OCI-LY3 (cell line): ENCODE data around the gene CCSER2.
A peak's percentile ranks its signal among the peaks of the same experiment; 100 is the strongest.

ENCODE experiments used
- H2AFZ ChIP-seq: fragments of 200-600, 300-600 bp; shearing (Covaris generic); 2 replicates; pipeline ENCODE4 v1.6.0; 2014; ENCODE audit warnings: antibody characterized with exemption, low read depth, low read length
- H3K27ac ChIP-seq: fragments of 200-600, 300-600 bp; sonication (generic); 2 replicates; pipeline ENCODE4 v1.5.1; 2014; ENCODE audit warnings: mild to moderate bottlenecking, low read length, moderate library complexity, mixed read lengths
- H3K27me3 ChIP-seq: fragments of 200-600, 300-600 bp; sonication (generic); 2 replicates; pipeline ENCODE4 v1.6.1; 2014; ENCODE audit warnings: low read depth, low read length, mixed read lengths
- H3K36me3 ChIP-seq: fragments of 200-600, 300-600 bp; sonication (generic); replicated peaks from 2 replicates; pipeline ENCODE3; 2014; ENCODE audit warnings: low read depth, low read length, mixed read lengths
- H3K4me1 ChIP-seq: fragments of 300-600, 200-600 bp; sonication (generic); 2 replicates; pipeline ENCODE4 v1.6.1; 2014; ENCODE audit warnings: low read length, mixed read lengths
- H3K4me2 ChIP-seq: fragments of 200-600, 300-600 bp; sonication (generic); 2 replicates; pipeline ENCODE4 v1.6.1; 2014; ENCODE audit warnings: low read length, mixed read lengths
- H3K4me3 ChIP-seq: fragments of 300-600, 200-600 bp; sonication (generic); 2 replicates; pipeline ENCODE4 v1.5.1; 2014; ENCODE audit warnings: antibody characterized with exemption, mild to moderate bottlenecking, low read length, moderate library complexity
- H3K79me2 ChIP-seq: fragments of 300-600, 200-600 bp; shearing (Covaris generic); 2 replicates; pipeline ENCODE4 v1.6.1; 2014; ENCODE audit warnings: mild to moderate bottlenecking, low read length, mixed read lengths
- H3K9ac ChIP-seq: fragments of 300-600, 200-600 bp; shearing (Covaris generic); 2 replicates; pipeline ENCODE4 v1.6.0; 2014; ENCODE audit warnings: mild to moderate bottlenecking, low read length, moderate library complexity
- H3K9me3 ChIP-seq: fragments of 200-600, 300-600 bp; shearing (Covaris generic); 2 replicates; pipeline ENCODE4 v1.6.1; 2014; ENCODE audit warnings: low read length, mixed read lengths; ENCODE audit not compliant: insufficient read depth
- H4K20me1 ChIP-seq: fragments of 200-600, 300-600 bp; sonication (generic); 2 replicates; pipeline ENCODE4 v1.6.1; 2016; ENCODE audit warnings: low read length, mixed read lengths; ENCODE audit not compliant: insufficient read depth
- EZH2phosphoT487 ChIP-seq: fragments of 200-600 bp; shearing (Covaris generic); IDR thresholded peaks from 2 replicates; pipeline ENCODE4 v1.6.1; 2018; ENCODE audit warnings: antibody characterized with exemption, mixed run types, low read depth
- TF ChIP-seq, protein P1 (sequence below): fragments of 200-600, 300-600 bp; sonication (generic); IDR thresholded peaks from 2 replicates; pipeline ENCODE4 v1.5.1; 2014; ENCODE audit warnings: antibody characterized with exemption, low read length, low read depth

Gene CCSER2

DNA sequence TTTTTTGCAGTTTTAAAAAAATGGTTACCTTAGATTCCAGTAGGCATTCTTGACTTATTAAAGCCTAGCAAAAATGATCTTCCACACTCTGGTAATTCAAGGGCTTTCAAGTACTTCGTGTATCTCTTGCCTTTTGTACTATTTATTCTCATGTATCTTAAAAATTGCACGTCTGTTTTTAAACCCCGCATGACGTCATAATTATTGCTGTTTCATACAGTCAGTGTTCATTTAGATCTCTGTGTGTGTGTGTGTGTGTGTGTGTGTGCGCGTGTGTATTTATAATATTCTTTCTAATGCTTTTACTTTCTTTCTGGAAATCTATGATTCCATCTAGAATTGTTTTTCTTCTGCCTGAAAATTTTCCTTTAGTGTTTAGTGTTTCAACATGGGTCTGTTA, 234.2 kb downstream of the CCSER2 start:
- no peak for TF ChIP-seq EZH2phosphoT487
- TF ChIP-seq, protein P1, sequence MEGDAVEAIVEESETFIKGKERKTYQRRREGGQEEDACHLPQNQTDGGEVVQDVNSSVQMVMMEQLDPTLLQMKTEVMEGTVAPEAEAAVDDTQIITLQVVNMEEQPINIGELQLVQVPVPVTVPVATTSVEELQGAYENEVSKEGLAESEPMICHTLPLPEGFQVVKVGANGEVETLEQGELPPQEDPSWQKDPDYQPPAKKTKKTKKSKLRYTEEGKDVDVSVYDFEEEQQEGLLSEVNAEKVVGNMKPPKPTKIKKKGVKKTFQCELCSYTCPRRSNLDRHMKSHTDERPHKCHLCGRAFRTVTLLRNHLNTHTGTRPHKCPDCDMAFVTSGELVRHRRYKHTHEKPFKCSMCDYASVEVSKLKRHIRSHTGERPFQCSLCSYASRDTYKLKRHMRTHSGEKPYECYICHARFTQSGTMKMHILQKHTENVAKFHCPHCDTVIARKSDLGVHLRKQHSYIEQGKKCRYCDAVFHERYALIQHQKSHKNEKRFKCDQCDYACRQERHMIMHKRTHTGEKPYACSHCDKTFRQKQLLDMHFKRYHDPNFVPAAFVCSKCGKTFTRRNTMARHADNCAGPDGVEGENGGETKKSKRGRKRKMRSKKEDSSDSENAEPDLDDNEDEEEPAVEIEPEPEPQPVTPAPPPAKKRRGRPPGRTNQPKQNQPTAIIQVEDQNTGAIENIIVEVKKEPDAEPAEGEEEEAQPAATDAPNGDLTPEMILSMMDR: no peak
- H3K27ac ChIP-seq: no peak overlapping the region
- H2AFZ ChIP-seq: no peak overlapping the region
- H3K79me2 ChIP-seq: no peaks in the 10 kb centered on the region
- H3K4me2 ChIP-seq: no peak overlapping the region
- no peaks in the 10 kb centered on the region for H3K9me3 ChIP-seq
- peaks cover 12% of the 10 kb centered on the region for H3K27me3 ChIP-seq
- H4K20me1 ChIP-seq: no peaks in the 10 kb centered on the region
- H3K4me3 ChIP-seq: no peak overlapping the region
- H3K36me3 ChIP-seq: no peaks in the 10 kb centered on the region
- no peak overlapping the region for H3K9ac ChIP-seq
- peaks cover 18% of the 10 kb centered on the region for H3K4me1 ChIP-seq

DNA sequence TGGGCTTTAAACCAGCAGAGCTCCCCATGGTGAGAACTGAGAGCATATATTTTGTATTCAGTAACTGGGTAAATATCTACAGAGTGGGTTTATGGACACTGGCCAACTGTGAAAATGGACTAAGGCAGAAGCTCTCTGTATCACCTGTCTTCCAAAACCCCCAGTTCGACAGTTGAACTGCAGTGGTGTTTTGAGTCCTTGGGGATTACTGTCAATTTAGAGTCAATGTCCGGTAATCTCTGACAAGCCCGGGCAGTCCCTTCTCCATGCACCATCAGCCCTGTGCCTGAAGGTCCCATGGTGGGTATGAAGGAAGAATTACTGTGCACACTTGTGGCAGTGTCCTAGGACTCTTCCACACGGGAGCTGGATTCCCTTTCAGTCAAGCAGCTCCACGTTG, 235.0 kb downstream of the CCSER2 start:
- Histone ChIP-seq H3K36me3 (no peaks in the 10 kb centered on the region), H3K4me2 (peak overlapping the region; percentile 62), H4K20me1 (no peaks in the 10 kb centered on the region), H2AFZ (no peak overlapping the region), H3K4me3 (peak overlapping the region; percentile 40), H3K9me3 (no peaks in the 10 kb centered on the region), H3K79me2 (no peaks in the 10 kb centered on the region), H3K4me1 (peaks cover 18% of the 10 kb centered on the region), H3K27me3 (peaks cover 16% of the 10 kb centered on the region), H3K27ac (no peak overlapping the region), H3K9ac (no peak overlapping the region)
- no peak for TF ChIP-seq EZH2phosphoT487
- TF ChIP-seq, protein P1: no peak

DNA sequence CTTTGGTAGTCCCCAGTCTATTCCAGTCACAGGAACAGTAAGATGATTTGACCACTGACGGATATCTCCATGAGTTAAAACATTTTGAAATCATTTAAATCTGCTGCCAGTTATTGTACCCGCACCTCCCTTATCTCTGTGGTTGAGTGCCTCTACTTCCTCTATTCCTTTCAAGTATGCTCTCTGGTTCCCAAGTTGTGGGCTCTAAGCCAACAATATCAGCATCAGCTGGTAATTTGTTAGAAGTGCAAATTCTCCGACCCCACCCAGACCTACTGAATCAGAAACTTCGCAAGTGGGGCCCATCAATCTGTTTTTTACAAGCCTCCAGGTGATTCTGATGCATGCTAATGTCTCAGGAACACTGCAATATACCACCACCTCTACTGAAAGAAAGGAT, 235.5 kb downstream of the CCSER2 start:
- Histone ChIP-seq H3K9ac (no peak overlapping the region), H3K9me3 (no peaks in the 10 kb centered on the region), H2AFZ (no peak overlapping the region), H3K4me2 (peak overlapping the region; percentile 62), H3K36me3 (no peaks in the 10 kb centered on the region), H3K27ac (no peak overlapping the region), H3K4me3 (peak overlapping the region; percentile 40; the same call in 1 of the 2 replicates), H3K27me3 (peaks cover 18% of the 10 kb centered on the region), H3K4me1 (peaks cover 18% of the 10 kb centered on the region), H4K20me1 (no peaks in the 10 kb centered on the region), H3K79me2 (no peaks in the 10 kb centered on the region)
- TF ChIP-seq EZH2phosphoT487: no peak
- TF ChIP-seq, protein P1: no peak

DNA sequence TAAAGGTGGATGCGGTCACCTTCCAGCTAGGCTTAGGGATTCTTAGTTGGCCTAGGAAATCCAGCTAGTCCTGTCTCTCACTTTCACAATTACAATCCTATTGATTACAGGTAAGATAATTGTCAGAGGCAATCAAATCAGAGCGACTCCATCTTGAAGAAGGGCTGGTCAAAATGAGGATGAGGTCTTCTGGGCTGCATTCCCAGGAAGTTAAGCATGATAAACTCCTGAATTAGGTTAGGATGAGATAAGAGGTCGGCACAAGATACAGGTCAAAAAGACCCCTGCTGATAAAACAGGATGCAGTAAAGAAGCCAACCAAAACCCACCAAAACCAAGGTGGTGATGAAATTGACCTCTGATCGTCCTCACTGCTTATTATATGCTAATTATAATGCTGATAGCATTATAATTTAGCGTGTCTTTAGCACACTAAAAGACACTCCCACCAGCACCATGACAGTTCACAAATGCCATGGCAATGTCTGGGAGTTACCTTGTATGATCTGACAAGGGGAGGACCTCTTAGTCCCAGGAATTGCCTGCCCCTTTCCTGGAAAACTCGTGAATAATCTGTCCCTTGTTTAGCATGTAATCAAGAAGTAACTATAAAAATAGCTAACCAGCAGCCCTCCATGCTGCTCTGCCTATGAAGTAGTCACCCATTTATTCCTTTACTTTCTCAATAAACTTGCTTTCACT, 237.6 kb downstream of the CCSER2 start:
- H3K79me2 ChIP-seq: no peaks in the 10 kb centered on the region
- peaks cover 18% of the 10 kb centered on the region for H3K27me3 ChIP-seq
- TF ChIP-seq, protein P1: no peak
- no peak for TF ChIP-seq EZH2phosphoT487

More for the DNA sequence above, 237.6 kb downstream of the CCSER2 start:
- Histone ChIP-seq H3K36me3 (no peaks in the 10 kb centered on the region), H3K9me3 (no peaks in the 10 kb centered on the region), H2AFZ (no peak overlapping the region), H3K27ac (no peak overlapping the region), H3K9ac (no peak overlapping the region), H3K4me2 (no peak overlapping the region), H3K4me3 (no peak overlapping the region), H3K4me1 (peaks cover 11% of the 10 kb centered on the region), H4K20me1 (no peaks in the 10 kb centered on the region)
